Fibroblast of villous mesenchyme (primary cell): ENCODE measurements around the gene POLR2F. TPM values are rescaled to one million over a fixed set of nuclear protein-coding genes. Genes with fewer than 3 reads are reported as not detected.

Source experiments
- DNase-seq: peaks from one replicate; pipeline ENCODE4 v3.0.0-alpha.2; 2010; ENCODE audit warnings: low read depth
- H3K4me3 ChIP-seq: 2 replicates; pipeline ENCODE4 v1.5.1; 2011; ENCODE audit warnings: low read depth, mild to moderate bottlenecking, low read length
- total RNA-seq: library from RNA; depleted of rRNA; stranded (reverse); fragments of >200 nt; gene quantifications from 2 replicates; pipeline ENCODE4 v1.2.3, GENCODE V29; 2012
- TF ChIP-seq, protein P1 (sequence below): IDR thresholded peaks from 2 replicates; pipeline ENCODE4 v1.5.1; 2012; ENCODE audit warnings: low read depth, mild to moderate bottlenecking, low read length; ENCODE audit not compliant: insufficient read depth

Gene POLR2F
- total RNA-seq, 1 donor: 28.9 TPM

DNA sequence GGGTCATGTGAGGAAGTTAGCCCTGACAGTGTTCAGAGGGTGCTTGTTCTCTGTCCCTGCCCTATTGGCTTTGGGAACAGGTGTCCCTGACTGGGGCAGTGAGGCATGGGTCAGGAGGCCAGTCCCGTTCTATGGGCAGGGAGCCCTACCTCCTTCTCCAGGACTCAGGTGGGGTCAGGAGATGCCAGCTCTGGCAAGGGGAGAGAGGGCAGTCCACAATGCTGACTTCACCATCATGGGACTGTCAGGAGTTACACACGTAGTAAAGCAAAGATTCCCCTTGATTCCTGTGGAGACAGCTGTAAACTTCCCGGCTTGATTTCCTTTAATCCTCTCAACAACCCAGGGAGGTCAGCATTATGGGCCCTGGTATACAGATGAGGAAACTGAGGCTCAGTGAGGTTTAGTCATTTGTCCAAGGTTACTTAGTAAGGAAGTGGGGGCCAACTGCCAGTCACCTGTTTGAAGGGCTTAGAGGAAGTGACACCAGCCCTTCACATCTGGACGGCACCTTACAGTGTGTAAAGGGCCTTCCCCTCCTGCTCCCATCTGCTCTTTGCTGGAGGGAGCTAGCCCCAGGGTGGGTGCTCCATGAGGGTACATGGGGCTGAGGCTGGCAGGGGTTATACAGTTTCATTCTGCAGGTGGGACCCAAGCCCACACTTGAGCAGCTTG, 35.5 kb upstream of the POLR2F start:
- no peak overlapping the region for H3K4me3 ChIP-seq
- DNase-seq: no peak

DNA sequence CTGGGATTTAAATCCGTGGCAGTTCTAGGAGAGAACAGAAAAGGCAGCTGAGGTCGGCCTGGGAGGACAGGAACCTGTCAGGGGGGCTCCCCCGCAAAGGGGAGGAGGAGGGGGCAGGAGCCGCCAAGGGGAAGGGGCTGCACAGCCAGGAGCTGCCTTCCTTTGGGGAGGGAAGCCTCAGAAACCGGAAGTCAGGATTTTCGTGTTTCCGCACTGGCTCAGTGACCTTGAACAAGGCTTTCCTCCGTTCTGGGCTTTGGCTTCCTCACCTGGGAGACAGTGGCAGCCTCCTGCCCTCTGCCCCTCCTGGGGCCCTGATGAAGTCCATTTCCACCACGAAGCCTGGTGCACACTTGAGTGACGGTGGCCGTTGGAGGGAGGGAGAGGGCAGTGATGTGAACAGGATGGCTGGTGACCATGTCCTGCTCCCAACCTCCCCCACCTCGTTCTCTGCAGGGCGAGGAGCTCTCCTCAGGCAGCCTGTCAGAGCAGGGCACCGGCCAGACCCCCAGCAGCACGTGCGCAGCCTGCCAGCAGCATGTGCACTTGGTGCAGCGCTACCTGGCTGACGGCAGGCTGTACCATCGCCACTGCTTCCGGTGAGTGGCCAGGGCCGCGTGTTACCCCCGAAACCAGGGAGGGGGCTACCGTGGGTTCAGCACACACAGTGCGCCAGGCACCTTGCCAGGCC, 34.8 kb upstream of the POLR2F start:
- no peak overlapping the region for H3K4me3 ChIP-seq
- DNase-seq: no peak
- TF ChIP-seq, protein P1, sequence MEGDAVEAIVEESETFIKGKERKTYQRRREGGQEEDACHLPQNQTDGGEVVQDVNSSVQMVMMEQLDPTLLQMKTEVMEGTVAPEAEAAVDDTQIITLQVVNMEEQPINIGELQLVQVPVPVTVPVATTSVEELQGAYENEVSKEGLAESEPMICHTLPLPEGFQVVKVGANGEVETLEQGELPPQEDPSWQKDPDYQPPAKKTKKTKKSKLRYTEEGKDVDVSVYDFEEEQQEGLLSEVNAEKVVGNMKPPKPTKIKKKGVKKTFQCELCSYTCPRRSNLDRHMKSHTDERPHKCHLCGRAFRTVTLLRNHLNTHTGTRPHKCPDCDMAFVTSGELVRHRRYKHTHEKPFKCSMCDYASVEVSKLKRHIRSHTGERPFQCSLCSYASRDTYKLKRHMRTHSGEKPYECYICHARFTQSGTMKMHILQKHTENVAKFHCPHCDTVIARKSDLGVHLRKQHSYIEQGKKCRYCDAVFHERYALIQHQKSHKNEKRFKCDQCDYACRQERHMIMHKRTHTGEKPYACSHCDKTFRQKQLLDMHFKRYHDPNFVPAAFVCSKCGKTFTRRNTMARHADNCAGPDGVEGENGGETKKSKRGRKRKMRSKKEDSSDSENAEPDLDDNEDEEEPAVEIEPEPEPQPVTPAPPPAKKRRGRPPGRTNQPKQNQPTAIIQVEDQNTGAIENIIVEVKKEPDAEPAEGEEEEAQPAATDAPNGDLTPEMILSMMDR: no peak

More for the DNA sequence above, 35.5 kb upstream of the POLR2F start:
- TF ChIP-seq, protein P1: no peak

DNA sequence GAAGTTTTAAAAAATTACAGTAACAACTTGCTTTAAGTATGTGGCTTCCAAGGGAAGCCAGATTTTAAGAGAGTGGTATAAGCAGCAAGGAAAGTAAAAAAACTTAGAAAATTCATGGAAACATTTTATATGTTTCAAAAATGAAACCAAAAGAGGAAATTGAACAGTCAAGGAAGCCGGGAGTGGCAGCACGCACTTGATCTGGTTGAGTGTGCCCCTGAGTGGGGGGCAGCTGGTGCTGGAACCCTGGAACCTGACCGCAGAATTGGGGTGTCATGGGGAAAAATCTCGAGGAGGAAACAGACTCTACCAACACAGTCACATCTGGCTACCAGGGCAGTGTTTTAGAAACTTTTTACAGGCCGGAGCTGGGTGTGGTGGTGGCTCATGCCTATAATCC, 33.4 kb upstream of the POLR2F start:
- TF ChIP-seq, protein P1: no peak
- no peak for DNase-seq
- H3K4me3 ChIP-seq: no peak overlapping the region

DNA sequence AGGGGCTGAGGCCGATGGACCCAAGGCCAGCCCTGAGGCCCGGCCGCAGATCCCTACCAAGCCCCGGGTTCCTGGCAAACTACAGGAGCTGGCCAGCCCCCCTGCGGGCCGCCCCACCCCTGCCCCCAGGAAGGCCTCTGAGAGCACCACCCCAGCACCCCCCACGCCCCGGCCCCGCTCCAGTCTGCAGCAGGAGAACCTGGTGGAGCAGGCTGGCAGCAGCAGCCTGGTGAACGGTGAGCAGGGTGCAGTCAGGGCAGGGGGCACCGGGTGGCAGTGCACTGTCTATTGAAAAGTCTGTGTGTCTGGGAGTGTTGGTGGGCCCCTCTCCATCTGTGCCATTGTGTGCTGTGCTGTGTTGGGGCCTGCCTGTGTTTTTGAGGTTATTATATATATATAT, 31.3 kb upstream of the POLR2F start:
- DNase-seq: no peak
- no peak overlapping the region for H3K4me3 ChIP-seq
- TF ChIP-seq, protein P1: no peak

DNA sequence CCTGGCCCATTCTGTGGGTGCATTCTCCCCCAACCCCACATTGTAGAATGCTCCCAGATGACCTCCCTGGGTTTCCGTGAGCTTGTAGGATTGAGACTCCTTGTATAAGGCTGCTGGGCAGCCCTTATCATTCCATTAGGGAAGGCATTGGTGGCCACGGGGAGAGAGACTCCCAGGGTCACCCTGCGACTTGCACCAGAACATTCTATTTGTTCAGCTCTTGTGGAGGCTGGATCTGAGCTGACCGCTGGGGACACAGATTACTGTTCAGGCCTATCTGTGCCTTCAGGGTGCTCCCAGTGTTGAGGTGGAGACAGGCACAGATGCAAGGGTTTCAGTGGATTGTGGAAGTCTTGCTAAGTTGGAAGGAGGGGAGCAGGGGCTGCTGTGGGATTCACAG, 29.6 kb upstream of the POLR2F start:
- H3K4me3 ChIP-seq: no peak overlapping the region
- TF ChIP-seq, protein P1: no peak
- DNase-seq: no peak

DNA sequence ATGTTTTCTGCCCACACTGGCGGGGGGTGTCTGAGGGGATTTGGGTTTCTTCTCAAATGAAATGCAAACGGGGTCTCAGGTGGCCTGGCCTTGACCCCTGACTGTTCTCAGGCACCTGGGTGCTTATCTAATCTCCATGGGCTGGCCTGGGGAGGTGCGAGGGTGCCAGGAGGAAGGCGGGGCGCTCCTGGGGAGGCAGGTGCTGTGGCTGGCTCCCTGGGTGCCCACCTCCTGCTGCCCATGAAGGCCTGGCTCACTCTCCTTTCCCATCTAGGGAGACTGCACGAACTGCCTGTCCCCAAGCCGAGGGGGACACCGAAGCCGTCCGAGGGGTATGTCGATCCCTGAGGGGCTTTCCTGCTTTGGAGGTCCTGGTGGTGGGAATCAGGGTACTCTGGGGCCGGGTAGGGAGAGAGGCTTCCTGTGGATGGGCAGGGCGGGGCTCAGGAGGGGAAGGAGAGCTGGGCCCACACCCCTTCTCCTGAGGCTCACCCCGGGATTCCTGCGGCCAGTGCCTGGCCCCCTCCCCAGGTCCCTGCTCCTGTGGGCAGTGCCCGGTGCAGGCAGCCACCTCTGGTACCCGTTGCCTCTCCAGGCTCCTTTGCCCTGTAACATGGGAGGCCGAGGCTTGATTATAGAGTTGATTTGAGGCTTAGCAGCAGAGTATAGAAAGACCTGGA, 29.0 kb upstream of the POLR2F start:
- TF ChIP-seq, protein P1: no peak
- H3K4me3 ChIP-seq: no peak overlapping the region
- DNase-seq: no peak
